ENCODE data around the gene GPHA2.

GPHA2 gene

GRCh38 chr11:64888729-64889511 is 46.8 kb downstream of the GPHA2 start:
- no peak for DNase-seq

DNA sequence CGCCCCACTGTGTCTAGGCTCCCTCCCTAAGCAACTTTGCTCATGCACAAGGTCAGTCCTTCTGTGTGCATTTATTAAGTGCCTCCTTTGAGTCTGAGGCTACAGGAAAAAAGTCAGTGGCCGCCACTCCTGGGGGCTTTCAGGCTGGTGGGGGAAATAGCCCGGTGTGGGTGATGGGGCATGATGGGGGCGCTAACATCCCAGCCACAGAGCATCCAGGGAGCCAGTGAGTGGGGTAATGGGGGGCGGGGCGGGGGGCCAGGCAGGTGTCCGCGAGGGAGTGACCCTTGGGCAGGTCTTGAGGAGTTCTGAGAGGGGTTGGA is 47.3 kb downstream of the GPHA2 start:
- DNase-seq, result no peak

DNA sequence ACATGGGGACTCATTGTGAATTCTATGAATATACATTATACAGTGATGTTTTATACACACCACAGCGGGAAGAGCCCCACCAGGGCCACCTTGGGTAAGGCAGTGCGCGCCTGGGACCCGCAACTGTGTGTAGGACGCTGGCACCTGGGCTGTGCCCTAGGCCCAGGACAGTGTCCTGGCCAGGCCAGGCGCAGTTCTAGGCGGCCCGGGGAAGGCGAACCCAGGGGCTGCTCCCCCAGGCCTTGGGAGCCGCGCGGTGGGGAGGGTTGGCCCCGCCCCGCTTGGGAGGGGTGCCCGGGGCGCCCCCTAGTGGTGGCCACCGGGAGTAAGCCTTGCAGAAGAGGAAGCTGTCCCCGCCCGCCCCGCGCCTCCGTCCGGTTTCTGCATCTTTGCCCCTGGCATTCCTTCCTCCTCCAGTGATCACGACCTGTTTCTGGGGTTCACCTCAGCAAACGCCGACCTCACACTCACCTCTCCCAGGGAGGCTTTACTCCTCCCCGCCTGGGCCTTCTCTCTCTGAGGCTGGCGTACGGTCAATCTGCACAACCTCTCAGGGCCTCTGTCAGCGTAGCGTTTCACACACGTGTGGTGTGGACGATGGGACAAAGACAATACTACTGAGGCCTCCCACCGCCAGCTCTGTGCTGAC is 47.8 kb downstream of the GPHA2 start:
- no peak for DNase-seq

DNA sequence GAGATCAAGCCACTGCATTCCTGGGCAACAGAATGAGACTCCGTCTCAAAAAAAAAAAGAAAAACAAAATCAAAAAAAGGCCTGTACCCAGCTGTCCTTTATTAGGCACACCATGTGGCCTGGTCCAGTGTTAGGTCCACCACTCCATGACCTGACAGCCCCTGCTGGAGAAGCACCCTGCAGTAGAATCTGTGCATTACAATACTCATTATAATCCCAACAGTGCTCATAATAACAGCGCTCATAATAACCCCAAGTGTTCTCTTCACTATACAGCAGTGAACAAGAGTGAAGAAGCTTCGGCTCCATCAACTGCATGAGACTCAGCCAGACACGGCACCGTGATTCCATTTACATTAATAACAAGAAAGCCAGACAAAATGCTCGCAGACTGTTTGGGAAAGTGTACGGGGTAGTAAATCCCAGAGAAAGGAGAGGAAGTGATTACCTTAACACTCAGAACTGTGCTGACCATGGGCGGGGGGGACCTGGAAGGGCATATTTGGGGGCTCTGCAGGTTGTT is 48.4 kb downstream of the GPHA2 start:
- DNase-seq, result no peak

DNA sequence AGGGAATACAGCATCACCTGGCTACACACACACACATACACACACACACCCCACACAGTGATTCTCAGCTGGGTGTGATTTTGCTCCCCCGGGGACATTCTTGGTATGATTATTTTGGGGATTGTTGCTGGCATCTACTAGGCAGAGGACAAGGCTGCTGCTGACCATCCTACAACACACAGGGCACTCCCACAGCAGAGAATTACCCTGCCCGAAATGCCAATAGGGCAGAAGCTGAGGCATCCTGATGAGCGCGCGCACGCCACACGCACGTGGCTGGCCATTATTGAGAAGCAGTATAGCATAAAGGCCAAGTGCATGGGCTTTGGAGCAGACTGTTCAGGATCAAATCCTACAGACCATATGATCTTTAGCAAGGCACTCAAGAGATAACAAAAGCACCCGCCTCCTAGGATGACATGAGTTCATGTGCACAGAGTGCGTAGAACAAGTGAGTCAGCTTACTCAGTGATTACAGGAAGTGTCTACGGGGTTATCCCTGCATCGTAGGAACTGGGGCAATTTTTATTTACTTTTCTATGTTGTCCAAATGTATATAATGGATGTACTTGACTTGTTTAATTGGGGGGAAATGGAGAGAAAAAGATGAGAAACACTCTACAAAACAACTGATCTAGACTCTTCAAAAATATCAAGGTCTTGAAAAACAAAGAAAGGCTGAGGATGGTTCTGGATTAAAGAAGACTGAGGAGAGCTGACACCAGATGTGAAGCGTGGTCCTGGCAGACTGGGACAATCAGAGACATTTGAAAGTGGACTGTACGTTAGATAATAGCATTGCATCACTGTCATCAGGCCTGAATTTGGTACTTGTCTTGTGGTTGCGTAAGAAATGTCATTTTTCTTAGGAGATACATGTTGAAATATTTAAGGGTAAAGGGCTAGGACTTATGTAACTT is 50.1 kb downstream of the GPHA2 start:
- no peak for DNase-seq

All from NCI-H2171 treated with DMSO at 0.1 percent for 48 hours (cell line).